ENCODE data around the gene SFXN1. TPM values are rescaled to one million over a fixed set of nuclear protein-coding genes. Genes with fewer than 3 reads are reported as not detected.

SFXN1 gene
- total and polyA plus RNA-seq, 2 of the 4 experiments (the other 2 are of a cell fraction), result 131 to 410 TPM

DNA sequence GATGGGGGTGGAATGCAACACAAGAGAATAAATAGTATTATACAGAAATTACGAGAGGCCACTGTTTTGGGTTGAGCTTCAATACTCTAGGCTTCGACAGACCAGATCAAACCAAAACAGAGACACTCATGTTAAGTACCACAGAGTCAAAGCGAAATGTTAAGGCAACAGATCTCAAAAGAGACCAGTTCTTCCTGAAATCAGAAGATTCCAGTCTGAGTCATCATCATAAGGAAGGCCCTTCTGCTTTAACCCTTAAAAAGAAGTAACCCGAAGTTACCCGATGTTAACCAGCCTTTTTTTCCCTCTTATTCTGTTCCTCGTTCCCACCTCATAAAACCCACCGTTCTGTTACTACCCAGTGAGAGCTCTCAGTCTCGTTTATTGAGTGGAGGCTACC, 75.9 kb downstream of the SFXN1 start:
- no peaks in the 10 kb centered on the region for H3K9me1 ChIP-seq (ENCODE audit: insufficient read depth, low read length)
- no peak overlapping the region for H3K14ac ChIP-seq (replicated peaks; ENCODE audit: low read depth, low read length)
- no peak overlapping the region for H2BK120ac ChIP-seq (ENCODE audit: low read depth, low read length)
- dilution Hi-C loops (cut with HindIII; ENCODE audit: low sequenced_read_pairs, unreplicated experiment), result no loop called here
- H4K8ac ChIP-seq (ENCODE audit: low read depth in 2 of 2, low read length in 2 of 2), result no peak overlapping the region
- no peak overlapping the region for H4K5ac ChIP-seq (ENCODE audit: low read depth, low read length)
- H3K4me1 ChIP-seq (ENCODE audit: control insufficient read depth, insufficient read depth, low read length), result no peaks in the 10 kb centered on the region
- in situ Hi-C loops (cut with MboI; ENCODE audit: low sequenced_read_pairs), result no loop called here
- no peaks in the 10 kb centered on the region for H3K27me3 ChIP-seq (ENCODE audit: control insufficient read depth, insufficient read depth, low read length)
- H2BK5ac ChIP-seq (ENCODE audit: low read depth, low read length, poor library complexity, severe bottlenecking), result no peak overlapping the region
- DNase-seq, result no peak
- H3K4me3 ChIP-seq (ENCODE audit: insufficient read depth, low read depth, low read length), result no peak overlapping the region
- no peak overlapping the region for H4K91ac ChIP-seq (ENCODE audit: insufficient read depth, low read depth, low read length)
- no peak for ATAC-seq (ENCODE audit: low read depth)
- H2AK9ac ChIP-seq (replicated peaks; ENCODE audit: low read depth, low read length, poor library complexity), result no peak overlapping the region
- no peak overlapping the region for H2BK15ac ChIP-seq (ENCODE audit: low read depth, low read length)
- WGBS, 2 experiments (ENCODE audit: extremely low coverage in 2 of 2, insufficient read length in 1 of 2), result 56% methylated on average over 2 of the region's 8 CpGs; no CpG with 5 or more reads in 1 of the 2 experiments
- no peak overlapping the region for H3K9ac ChIP-seq (ENCODE audit: low read depth, low read length)
- 0 out of 2 replicates have a peak, but pooled peaks cover 1% of the 10 kb centered on the region for H3K9me3 ChIP-seq (ENCODE audit: control insufficient read depth, insufficient read depth, low read length)
- H3K27ac ChIP-seq (ENCODE audit: insufficient read depth, low read length), result no peak overlapping the region
- H3K18ac ChIP-seq (ENCODE audit: low read depth, low read length), result no peak overlapping the region
- no peak overlapping the region for H3K56ac ChIP-seq (ENCODE audit: extremely low read depth, insufficient read depth, low read length)
- ChIA-PET CTCF (no interaction called here), POLR2A (ENCODE audit: unreplicated experiment) (no interaction called here)
- no peak overlapping the region for H3K4ac ChIP-seq (ENCODE audit: low read depth, low read length)
- no peaks in the 10 kb centered on the region for H4K20me1 ChIP-seq (ENCODE audit: insufficient read depth, low read length)
- intact Hi-C loops (cut with micrococcal nuclease), result no loop called here
- H3K36me3 ChIP-seq (ENCODE audit: control insufficient read depth, insufficient read depth, low read length), result no peaks in the 10 kb centered on the region
- no peak overlapping the region for H2AK5ac ChIP-seq (ENCODE audit: low read depth, low read length)
- H2AFZ ChIP-seq (replicated peaks; ENCODE audit: low read length, poor library complexity), result no peak overlapping the region
- TF ChIP-seq CTCF (conservative IDR thresholded peaks at IDR 0.05; ENCODE audit: low read depth, low read length), result no peak
- BruUV-seq (replicated peaks), result no TSS peak
- no peaks in the 10 kb centered on the region for H3K79me1 ChIP-seq (ENCODE audit: low read depth in 1 of 2, low read length in 2 of 2)
- H3K4me2 ChIP-seq (ENCODE audit: low read depth, low read length), result no peak overlapping the region
- no peak overlapping the region for H2BK20ac ChIP-seq (ENCODE audit: low read depth, low read length)
- no peak overlapping the region for H3K23ac ChIP-seq (ENCODE audit: low read depth, low read length)
